Upper lobe of right lung (tissue), 1 donor: Measurements from ENCODE around the gene ISCU. TPM values are rescaled to one million over a fixed set of nuclear protein-coding genes. Genes with fewer than 3 reads are reported as not detected.

Experiments used
- ATAC-seq: fragments of 200-7000 bp; cut with Tn5 transposase; one replicate; pipeline ENCODE4 v1.9.1; 2020; ENCODE audit warnings: mild to moderate bottlenecking, moderate library complexity
- DNase-seq: peaks from one replicate; pipeline ENCODE4 v3.0.0-alpha.2; 2020
- H3K27ac ChIP-seq: fragments of 200-600 bp; one replicate; pipeline ENCODE4 v1.8.0; 2022
- H3K27me3 ChIP-seq: fragments of 200-600 bp; one replicate; pipeline ENCODE4 v1.8.0; 2022; ENCODE audit warnings: mild to moderate bottlenecking
- H3K36me3 ChIP-seq: fragments of 200-600 bp; one replicate; pipeline ENCODE4 v1.8.0; 2022
- H3K4me1 ChIP-seq: fragments of 200-600 bp; one replicate; pipeline ENCODE4 v1.8.0; 2022
- H3K4me3 ChIP-seq: fragments of 200-600 bp; one replicate; pipeline ENCODE4 v1.8.0; 2022; ENCODE audit warnings: mild to moderate bottlenecking
- H3K9me3 ChIP-seq: fragments of 200-600 bp; one replicate; pipeline ENCODE4 v1.8.0; 2022
- intact Hi-C: fragments of 100-400 bp; cut with DNase I; formaldehyde crosslinking; loops from one replicate; pipeline ENCODE4 v1.11.0; 2022
- total RNA-seq: library from RNA; stranded (reverse); fragmentation: NEBNext Ultra II Directional; extraction: Animal tissue kit (Norgen Biotek cat#: 25700); gene quantifications from one replicate; pipeline ENCODE4 v1.2.1, GENCODE V29; 2021
- TF ChIP-seq, protein P1 (sequence below): fragments of 200-600 bp; IDR thresholded peaks from one replicate; pipeline ENCODE4 v1.8.0; 2022; ENCODE audit warnings: antibody characterized with exemption
- donor health status: DM: no; HTN: yes; CAD: no; lungs with severe emphysema.

ISCU gene
- total RNA-seq, 1 donor from 2014 or later: 138 TPM

GRCh38 chr12:108594960-108595710 is 32.7 kb downstream of the ISCU start:
- no peaks in the 10 kb centered on the region for H3K9me3 ChIP-seq
- no peak overlapping the region for H3K27ac ChIP-seq
- no peaks in the 10 kb centered on the region for H3K36me3 ChIP-seq
- no peak for DNase-seq
- H3K4me1 ChIP-seq: no peaks in the 10 kb centered on the region
- peak overlapping the region; percentile 41 for H3K4me3 ChIP-seq
- TF ChIP-seq, protein P1, sequence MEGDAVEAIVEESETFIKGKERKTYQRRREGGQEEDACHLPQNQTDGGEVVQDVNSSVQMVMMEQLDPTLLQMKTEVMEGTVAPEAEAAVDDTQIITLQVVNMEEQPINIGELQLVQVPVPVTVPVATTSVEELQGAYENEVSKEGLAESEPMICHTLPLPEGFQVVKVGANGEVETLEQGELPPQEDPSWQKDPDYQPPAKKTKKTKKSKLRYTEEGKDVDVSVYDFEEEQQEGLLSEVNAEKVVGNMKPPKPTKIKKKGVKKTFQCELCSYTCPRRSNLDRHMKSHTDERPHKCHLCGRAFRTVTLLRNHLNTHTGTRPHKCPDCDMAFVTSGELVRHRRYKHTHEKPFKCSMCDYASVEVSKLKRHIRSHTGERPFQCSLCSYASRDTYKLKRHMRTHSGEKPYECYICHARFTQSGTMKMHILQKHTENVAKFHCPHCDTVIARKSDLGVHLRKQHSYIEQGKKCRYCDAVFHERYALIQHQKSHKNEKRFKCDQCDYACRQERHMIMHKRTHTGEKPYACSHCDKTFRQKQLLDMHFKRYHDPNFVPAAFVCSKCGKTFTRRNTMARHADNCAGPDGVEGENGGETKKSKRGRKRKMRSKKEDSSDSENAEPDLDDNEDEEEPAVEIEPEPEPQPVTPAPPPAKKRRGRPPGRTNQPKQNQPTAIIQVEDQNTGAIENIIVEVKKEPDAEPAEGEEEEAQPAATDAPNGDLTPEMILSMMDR: no peak
- ATAC-seq: no peak
- intact Hi-C loops: no loop called here
- no peaks in the 10 kb centered on the region for H3K27me3 ChIP-seq

GRCh38 chr12:108595711-108596647 is 33.6 kb downstream of the ISCU start:
- no peaks in the 10 kb centered on the region for H3K4me1 ChIP-seq
- peak overlapping the region; percentile 39 for H3K27ac ChIP-seq
- ATAC-seq: no peak
- peak overlapping the region; percentile 41 for H3K4me3 ChIP-seq
- no peaks in the 10 kb centered on the region for H3K9me3 ChIP-seq
- no peaks in the 10 kb centered on the region for H3K27me3 ChIP-seq
- DNase-seq: no peak
- TF ChIP-seq, protein P1: no peak
- intact Hi-C loops: no loop called here
- H3K36me3 ChIP-seq: no peaks in the 10 kb centered on the region

DNA sequence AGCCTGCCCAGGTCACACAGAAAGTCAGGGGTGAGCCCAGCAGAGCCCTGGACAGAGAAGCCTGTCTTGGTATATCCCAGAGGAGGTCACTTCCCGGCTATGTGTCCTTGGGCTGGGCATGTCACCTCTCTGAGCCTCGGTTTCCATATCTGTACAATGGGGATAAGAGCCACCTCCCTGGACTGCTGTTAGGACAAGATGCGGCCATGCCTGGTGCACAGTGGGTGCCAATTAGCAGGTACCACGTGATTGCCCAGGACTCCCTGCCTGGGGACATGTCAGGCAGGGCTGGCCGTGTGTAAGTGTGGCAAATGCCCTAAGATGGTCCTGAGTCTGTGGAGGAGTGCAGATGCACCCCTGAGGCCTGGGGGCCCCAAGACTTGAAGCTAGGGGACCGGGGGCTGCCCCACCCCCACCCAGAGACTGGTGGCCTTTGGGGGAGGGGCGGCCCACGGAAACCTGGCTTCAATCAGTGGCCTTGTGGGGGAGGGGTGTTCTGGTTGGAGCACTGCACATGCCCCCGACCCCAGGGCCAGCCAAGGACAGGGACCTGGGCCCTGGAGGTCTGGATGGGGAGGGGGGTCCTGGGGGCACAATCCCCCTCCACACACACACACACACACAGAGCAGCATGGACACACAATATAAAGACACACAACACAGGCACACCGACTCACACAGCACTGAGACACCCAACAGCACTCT is 34.6 kb downstream of the ISCU start:
- Histone ChIP-seq H3K4me3 (peak overlapping the region; percentile 41), H3K4me1 (no peaks in the 10 kb centered on the region), H3K36me3 (no peaks in the 10 kb centered on the region), H3K27ac (peak overlapping the region; percentile 45), H3K9me3 (no peaks in the 10 kb centered on the region), H3K27me3 (no peaks in the 10 kb centered on the region)
- TF ChIP-seq, protein P1: no peak
- DNase-seq: no peak
- intact Hi-C loops: no loop called here
- ATAC-seq: no peak

DNA sequence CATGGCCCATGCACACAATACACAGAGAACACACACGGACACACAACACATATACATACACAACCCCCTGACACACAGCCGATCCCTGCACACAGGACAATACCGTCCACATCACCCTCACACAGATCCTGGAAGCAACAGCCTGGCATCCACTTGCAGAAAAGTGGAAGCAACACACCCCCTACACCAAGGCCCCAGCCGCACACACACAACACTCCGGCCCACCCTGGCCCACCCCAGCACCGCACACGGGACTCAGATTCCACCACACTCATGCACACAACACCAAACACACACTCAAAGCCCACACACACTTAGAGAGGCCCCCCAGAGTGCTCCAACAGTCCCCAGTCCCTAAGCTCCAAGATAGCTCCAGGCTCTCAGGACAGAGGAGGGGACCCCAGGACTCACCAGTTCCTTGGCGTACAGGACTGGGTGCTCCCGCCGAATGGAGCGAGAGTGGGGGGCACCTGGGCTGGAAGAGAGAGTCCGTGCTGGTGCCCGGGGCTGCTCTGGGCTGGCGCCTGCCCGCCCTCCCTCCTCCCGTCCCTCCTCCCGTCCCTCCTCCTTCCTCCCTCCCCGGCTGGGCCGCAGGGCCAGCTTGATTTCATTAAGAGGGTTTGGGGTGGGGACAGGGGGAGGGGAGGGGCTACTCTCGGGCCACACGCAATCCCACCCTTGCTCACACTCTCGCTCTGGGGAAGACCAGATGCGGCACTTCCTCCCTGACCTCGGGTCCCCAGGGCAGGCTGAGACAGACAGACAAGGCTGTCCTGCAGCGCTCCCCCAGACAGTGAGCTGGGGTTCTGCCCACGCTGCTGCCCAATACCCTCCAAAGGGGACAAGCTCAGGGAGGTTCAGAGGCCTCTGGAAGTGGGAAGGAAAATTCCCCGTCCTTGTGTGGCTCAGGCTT is 35.4 kb downstream of the ISCU start, which contains the start of gene TMEM119:
TSS of gene TMEM119 (minus strand) at position 526 of the 913 bp plus-strand sequence. CDS start 5,701 bp downstream, outside the sequence.
- Histone ChIP-seq H3K36me3 (no peaks in the 10 kb centered on the region), H3K4me3 (peak within 1 kb of the TSS; percentile 41), H3K27ac (peak within 1 kb of the TSS; percentile 45), H3K9me3 (no peaks in the 10 kb centered on the region), H3K4me1 (no peaks in the 10 kb centered on the region), H3K27me3 (no peaks in the 10 kb centered on the region)
- peak; percentile 50 for ATAC-seq
- intact Hi-C loops: no loop called here
- no peak for DNase-seq
- TF ChIP-seq, protein P1: no peak
